Neural progenitor cell (in vitro differentiated cells): ENCODE data around the gene GOSR2.

Experiments used
- CTCF ChIP-seq: fragments of 200-600 bp; sonication (generic); IDR thresholded peaks from 2 replicates; pipeline ENCODE4 v1.5.1; 2017; ENCODE audit warnings: antibody characterized with exemption, mild to moderate bottlenecking
- EZH2 ChIP-seq: fragments of 200-600 bp; sonication (generic); IDR thresholded peaks from 2 replicates; pipeline ENCODE4 v1.6.1; 2017; ENCODE audit warnings: antibody characterized with exemption, mild to moderate bottlenecking, moderate library complexity
- EZH2phosphoT487 ChIP-seq: fragments of 200-600 bp; sonication (generic); IDR thresholded peaks from 2 replicates; pipeline ENCODE4 v1.6.1; 2017; ENCODE audit warnings: antibody characterized with exemption

- TF ChIP-seq EZH2, result no peak
- no peak for TF ChIP-seq CTCF
- TF ChIP-seq EZH2phosphoT487, result no peak
Measured at GRCh38 chr17:46949291-46950174, 26.6 kb downstream of the GOSR2 start.
